GM12801 (cell line): ENCODE measurements around the gene LGR4.

Experiments used
- TF ChIP-seq, protein P1 (sequence below): IDR thresholded peaks from one replicate; pipeline ENCODE4 v1.5.1; 2011; ENCODE audit warnings: control low read depth; ENCODE audit not compliant: insufficient read length; ENCODE audit errors: extremely low read depth

The LGR4 gene

GRCh38 chr11:27497284-27497866, 24.8 kb upstream of the LGR4 start:
- TF ChIP-seq, protein P1, sequence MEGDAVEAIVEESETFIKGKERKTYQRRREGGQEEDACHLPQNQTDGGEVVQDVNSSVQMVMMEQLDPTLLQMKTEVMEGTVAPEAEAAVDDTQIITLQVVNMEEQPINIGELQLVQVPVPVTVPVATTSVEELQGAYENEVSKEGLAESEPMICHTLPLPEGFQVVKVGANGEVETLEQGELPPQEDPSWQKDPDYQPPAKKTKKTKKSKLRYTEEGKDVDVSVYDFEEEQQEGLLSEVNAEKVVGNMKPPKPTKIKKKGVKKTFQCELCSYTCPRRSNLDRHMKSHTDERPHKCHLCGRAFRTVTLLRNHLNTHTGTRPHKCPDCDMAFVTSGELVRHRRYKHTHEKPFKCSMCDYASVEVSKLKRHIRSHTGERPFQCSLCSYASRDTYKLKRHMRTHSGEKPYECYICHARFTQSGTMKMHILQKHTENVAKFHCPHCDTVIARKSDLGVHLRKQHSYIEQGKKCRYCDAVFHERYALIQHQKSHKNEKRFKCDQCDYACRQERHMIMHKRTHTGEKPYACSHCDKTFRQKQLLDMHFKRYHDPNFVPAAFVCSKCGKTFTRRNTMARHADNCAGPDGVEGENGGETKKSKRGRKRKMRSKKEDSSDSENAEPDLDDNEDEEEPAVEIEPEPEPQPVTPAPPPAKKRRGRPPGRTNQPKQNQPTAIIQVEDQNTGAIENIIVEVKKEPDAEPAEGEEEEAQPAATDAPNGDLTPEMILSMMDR, result no peak

DNA sequence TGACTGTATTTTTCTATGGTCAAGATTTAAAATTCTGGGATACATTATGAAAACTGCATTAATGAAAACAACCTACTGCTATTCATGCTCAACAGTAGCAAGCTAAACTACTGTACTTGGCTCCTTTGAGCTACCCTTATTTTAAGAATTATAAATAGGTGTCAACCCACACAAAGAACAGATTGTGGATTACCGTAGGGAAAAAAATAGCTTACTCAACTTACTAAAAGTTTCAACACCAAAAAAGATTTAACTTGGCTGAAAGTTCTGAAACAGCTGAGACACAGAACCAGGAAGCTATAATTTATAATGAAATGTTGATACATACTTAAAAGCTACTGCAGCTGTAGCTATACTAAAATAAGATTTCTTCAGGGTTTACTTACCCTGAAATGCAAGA, 23.9 kb upstream of the LGR4 start:
- TF ChIP-seq, protein P1, result no peak

GRCh38 chr11:27495710-27496300, 23.2 kb upstream of the LGR4 start:
- TF ChIP-seq, protein P1, result no peak

DNA sequence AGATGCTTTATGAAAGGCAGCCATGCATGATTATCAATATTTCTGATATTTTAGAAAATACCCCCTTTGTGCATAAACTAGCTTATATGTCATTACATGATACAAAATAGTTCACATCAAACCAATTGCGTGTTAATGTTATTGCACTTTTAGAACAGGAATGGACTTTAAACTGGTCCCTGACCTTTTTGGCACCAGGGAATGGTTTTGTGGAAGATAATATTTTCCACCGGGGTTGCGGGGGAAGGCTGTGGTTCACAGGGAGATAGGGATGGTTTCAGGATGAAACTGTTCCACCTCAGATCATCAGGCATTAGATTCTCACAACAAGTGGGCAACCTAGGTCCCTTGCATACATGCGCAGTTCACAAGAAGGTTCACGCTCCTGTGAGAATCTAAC, 16.5 kb upstream of the LGR4 start:
- TF ChIP-seq, protein P1, result no peak

- TF ChIP-seq, protein P1, result no peak
These were observed 15.1 kb upstream of the LGR4 start for GRCh38 chr11:27487706-27488105.

- TF ChIP-seq, protein P1, result peak; percentile 49
These were observed 13.6 kb upstream of the LGR4 start for GRCh38 chr11:27485930-27486773.

DNA sequence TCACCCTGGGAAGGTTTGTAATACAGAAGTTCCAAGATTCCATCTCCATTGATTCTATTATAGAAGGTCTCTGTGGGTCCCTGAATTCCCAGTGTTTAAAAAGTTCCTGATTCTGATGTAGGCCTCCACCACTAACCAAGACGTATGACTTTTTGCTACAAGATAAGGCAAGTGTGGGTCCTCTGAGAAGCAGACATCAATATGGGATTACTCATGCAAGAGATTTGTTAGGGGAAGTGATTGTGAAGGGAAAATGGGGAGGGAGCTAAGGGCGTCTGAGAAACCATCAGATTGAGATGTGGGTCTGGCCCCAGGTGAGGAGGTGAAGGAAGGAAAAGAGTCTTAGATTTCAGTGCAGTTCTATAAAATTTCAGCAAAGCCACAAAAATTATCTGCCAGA, 10.2 kb upstream of the LGR4 start:
- TF ChIP-seq, protein P1, result no peak
